Fibroblast of upper back skin (primary cell): ENCODE results near the gene ERP44.
"Not testable (repeated sequence)": the region's sequence is repeated elsewhere in the genome, so short reads cannot be mapped to it uniquely, and the experiment has no call there.

Experiments
- DNase-seq: peaks from one replicate; pipeline ENCODE4 v3.0.0-alpha.2; 2013

Gene ERP44

GRCh38 chr9:100098887-100099721 lies at the start of gene ERP44, which contains the start of gene INVS:
TSS of gene ERP44 (minus strand) at chr9:100099000. CDS start at chr9:100098840, 160 bp downstream.
TSS of gene INVS (plus strand) at chr9:100099243. CDS start at chr9:100104522, 5,279 bp downstream.
- peak; percentile 99 for DNase-seq

GRCh38 chr9:100145976-100146375 lies 47.2 kb upstream of the ERP44 start:
- DNase-seq: not testable (repeated sequence)

DNA sequence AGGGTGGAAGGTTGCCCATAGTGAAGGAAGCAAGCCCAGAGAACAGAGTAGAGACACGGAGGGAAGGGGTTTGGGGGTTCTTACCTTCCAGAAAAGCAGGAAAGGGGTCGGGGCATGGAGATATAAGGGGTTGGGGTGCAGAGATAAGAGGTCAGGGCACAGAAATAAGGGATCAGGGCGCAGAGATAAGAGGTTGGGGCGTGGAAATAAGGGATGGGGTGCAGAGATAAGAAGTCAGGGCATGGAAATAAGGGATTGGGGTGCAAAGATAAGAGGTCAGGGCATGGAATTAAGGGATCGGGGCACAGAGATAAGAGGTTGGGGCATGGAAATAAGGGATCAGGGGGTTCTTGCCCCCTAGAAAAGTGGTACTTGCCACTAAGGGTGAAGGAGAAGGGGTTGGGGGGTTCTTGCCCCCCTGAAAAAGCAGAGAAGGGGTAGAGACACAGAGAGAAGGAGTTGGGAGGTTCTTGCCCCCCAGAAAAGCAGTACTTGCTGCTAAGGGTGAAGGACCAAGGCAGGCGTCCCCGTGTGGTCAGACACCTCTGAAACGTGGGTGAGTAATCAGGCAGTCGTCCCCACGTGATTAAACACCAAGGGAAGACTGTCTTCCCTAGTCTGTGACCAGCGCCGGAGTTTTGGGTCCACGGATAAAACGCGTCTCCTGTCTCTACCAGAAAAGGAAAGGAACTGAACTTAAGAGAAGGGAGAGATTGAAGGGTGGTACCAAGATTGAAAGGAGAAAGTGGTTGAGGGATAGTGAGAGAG lies 46.6 kb upstream of the ERP44 start:
- not testable (repeated sequence) for DNase-seq

DNA sequence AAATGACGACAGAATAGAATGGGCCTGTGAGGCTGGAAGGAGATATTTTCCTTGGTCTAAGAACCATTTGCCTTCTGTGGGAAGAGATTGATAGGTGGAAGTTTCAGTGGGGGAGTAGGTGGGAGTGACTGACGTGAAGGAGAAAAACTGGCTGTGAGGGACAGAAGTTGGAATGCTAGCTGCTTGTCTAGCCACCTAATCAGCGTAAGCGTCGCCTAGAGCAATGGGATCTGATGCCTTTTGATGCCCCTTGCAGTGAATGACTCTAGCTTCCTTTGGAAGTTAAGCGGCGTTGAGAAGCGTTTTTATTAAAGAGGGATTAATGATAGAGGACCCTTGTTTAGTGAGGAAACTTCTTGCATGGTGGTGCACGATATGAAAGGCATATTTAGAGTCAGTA lies 43.1 kb upstream of the ERP44 start:
- DNase-seq: not testable (repeated sequence)

GRCh38 chr9:100140303-100140702 lies 41.5 kb upstream of the ERP44 start:
- DNase-seq: not testable (repeated sequence)

GRCh38 chr9:100136799-100137198 lies 38.0 kb upstream of the ERP44 start:
- not testable (repeated sequence) for DNase-seq

DNA sequence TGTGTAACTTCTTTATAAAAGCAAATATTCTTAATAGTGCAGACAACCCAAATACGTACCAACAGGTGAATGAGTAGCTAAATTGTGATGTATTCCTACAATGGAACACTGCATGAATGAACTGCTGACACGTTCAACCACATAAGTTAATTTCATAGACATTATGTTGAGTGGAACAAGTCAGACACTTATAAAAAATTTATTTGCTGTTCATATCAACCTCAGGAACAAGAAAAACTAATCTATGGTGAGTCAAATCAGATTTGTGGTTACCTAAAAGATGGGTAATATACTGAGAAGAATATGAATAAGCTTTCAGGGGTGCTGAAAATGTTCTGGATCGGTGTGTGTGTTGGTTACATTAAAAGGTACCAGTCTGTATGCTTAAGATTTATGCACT lies 35.9 kb upstream of the ERP44 start:
- DNase-seq: no peak

- no peak for DNase-seq
These were observed 33.2 kb upstream of the ERP44 start for GRCh38 chr9:100131875-100132430.

GRCh38 chr9:100131216-100131615 lies 32.4 kb upstream of the ERP44 start:
- DNase-seq: no peak

DNA sequence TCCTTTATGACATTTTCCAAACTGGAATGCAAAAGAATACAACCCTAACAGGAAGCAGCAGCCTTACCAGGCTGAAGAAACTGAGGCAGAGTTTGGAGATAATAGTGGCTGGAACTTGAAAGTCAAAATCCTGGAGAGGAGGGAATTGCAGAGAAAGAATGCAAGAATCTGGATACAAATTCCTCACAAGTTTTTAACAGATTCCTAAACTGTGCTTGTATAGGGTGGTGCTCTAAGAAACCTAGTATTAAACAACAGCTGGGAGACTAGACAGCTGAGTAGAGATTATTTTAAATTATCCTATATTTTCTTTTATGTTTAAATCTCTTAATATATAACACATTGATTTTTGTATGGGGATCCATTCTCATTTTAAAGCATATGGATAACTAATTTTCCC lies 31.0 kb upstream of the ERP44 start:
- peak; percentile 5 for DNase-seq

GRCh38 chr9:100126423-100126822 lies 27.6 kb upstream of the ERP44 start:
- no peak for DNase-seq

DNA sequence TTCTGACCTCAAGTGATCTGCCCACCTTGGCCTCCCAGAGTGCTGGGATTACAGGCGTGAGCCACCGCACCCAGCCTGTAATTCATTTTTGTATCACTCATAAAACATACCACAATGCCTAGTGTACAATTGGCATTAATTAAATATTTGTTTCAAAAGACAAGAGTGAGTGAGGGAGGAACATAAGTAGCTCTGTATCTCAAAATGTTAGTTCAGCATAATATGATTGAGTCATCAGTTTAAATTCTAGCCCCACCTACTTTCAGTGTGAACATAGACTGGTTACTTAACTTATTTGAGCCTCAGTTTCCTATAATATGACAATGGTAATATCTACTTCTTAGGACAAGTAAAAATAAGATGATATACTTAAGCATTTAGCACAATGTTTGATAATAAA lies 27.1 kb upstream of the ERP44 start:
- DNase-seq: no peak

DNA sequence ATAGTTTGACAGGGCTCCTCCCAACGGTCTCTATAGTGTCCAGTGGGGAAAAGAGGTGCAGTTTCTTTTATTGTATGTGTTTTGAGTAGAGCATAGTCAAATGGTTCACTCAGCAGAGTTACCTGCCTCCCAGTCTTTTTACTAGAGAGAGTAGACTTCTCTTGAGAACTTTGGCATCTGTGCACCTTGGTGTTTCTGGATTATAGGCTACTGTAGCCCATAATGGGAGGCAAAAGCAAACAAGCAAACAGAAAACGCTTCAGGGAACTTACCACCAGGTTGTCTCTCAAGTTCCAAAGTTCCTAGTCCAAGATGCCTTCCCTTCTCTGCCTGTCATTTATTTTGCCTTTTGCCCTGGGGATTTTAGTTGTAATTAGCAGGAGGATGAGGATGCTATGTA lies 26.4 kb upstream of the ERP44 start:
- DNase-seq: no peak

DNA sequence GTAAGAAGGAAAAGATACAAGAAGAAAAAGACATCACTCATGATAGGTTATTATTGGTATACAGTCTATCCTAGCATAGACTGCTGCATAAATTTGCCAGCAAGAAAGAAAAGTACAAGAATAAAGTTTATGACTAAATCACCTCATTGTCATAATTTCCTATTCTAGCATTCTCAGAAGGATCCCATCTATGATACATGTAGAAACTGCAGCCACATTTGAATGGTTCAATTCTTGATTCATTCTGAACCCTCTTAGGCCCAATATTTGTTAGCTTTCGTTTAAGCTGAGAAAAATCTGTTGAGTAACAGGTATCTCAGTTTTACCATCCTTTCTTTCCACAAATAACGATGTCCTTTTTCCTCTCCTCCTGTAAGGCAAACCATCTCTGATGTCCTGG lies 21.5 kb upstream of the ERP44 start:
- DNase-seq: no peak

- no peak for DNase-seq
These were observed 18.5 kb upstream of the ERP44 start for GRCh38 chr9:100117316-100117715.

- DNase-seq: no peak
These were observed 14.0 kb upstream of the ERP44 start for GRCh38 chr9:100112677-100113336.

DNA sequence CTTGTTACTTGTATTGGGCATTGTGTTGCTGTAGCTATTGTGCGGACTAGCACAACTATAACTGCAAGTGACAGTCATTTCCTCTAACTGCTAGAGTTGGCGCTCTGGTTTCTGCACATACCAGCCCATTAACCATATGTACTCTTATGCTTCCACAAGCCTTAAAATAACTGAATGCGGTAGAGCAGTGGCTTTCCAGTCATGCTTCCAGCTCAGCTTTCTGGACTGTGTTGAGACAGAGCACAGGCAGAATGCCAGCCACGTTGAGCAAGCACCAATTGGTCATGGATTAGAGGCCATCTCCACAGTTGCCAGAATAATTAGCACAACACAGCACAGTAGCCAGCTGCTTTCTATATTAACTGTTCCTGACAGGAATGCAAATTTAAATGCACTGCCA lies 12.4 kb upstream of the ERP44 start:
- DNase-seq: peak; percentile 98

DNA sequence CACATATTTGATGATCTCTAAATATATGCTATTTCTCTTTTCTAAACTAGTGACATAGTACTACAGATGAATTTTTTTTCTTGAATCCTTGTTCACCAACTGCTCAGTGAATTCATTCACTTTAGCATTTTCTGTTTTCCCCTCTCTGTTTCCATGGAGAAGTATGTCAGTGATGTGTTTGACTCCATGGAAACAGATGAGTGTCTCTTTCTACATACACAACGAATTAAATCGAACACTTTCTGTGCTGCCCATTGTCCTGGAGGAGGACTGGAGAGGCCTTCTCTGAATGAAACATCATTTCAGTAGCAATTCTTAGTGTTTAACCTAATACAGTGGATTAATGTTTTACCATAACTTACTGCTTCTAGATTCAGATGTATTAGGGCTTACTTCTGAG lies 9.8 kb upstream of the ERP44 start:
- DNase-seq: no peak

DNA sequence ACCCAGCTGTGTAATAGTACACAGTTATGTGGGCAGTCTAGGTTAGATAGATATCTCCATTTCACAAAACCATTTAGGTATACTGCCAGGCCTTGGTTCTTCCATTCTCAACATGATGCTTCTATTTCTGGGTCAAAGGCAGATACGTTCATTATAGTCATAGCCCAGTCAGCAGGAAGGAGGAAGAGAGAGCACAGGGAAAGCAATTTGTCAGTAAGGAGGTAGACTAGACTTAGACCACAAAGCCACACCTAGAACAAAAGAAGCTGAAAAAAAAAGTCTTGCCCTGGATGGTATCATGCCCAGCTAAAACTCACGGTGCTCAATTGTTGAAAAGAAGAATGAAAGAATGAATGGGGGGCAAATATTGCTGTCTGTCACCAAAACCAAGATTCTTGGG lies 7.8 kb upstream of the ERP44 start:
- DNase-seq: no peak

GRCh38 chr9:100105861-100106260 lies 7.1 kb upstream of the ERP44 start:
- no peak for DNase-seq

DNA sequence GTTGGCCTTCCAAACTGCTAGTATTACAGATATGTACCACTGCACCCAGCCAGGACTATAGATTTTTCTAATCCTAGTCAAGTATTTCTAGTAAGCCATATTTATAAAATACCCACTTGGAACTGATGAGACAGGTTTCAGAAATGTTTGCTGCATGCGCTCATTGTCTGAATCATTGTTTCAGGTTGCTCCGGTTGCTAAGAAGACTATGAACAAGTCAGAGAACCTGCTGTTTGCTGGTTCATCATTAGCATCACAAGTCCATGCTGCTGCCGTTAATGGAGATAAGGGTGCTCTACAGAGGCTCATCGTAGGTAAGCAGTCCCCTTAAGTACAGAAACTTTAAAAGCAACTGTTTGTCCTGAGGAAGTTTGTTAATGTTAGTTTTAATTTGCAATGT lies 5.5 kb upstream of the ERP44 start:
- DNase-seq: peak; percentile 4

- DNase-seq: no peak
These were observed 2.8 kb upstream of the ERP44 start for GRCh38 chr9:100101608-100102007.

DNA sequence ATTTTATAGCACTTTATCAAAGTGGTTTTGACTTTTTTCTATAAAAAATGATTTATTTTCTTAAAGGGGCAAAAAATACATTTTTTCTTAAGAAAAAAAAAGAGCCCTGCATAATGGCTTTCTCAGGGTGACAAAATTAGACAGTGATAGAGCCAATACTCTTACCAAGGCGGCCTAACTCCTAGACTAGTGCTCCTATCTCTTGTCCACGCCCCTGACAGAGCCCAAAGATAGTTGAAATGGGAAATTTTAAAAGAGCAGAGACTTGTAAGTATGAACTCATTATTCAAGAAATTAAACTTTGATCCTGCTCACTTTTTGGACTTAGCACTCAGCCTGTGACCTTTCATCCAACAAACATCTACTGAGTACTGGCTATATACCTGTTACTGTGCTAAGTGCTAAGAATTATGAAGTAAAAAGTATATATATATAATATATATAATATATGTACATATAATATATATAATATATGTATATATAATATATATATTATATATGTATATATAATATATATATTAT lies 1.4 kb upstream of the ERP44 start:
- DNase-seq: no peak
